ENCODE measurements around the gene NCOA5.

NCOA5 gene

DNA sequence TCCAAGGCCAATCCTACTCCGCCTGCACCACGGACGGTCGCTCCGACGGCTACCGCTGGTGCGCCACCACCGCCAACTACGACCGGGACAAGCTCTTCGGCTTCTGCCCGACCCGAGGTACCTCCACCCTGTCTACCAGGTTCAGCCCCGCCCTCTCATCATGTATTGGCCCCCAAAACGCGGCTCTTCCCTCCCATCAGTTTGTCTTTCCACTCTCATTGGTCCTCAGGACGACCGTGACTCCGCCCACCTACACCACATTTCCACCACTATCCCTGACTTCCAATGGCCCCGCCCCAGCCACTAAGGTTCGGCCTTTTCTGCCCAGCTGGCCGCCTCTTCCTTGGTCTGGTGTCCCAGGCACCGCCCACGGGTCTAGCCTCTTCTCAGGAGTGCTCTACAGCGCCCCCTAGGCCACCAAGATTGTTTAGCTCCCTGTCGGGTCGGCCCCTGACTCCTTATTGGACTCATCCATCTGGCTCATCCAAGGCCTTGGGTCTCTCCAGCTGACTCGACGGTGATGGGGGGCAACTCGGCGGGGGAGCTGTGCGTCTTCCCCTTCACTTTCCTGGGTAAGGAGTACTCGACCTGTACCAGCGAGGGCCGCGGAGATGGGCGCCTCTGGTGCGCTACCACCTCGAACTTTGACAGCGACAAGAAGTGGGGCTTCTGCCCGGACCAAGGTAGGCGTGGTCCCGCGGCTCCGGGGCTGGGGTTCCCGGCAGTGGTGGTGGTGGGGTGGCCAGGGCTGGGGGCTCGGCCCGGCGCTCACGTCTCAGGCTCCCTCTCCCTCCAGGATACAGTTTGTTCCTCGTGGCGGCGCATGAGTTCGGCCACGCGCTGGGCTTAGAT lies 77.9 kb downstream of the NCOA5 start:
- no peak for DNase-seq

Measured in stimulated activated CD4-positive, alpha-beta T cell treated with anti-CD3 and anti-CD28 coated beads, Interleukin-12 subunit alpha, Interleukin-12 subunit beta, amount 100 ng/mL, for 4 hours (primary cell).